AG09319 (cell line): ENCODE measurements around the gene PSMB5.

ENCODE experiments used
- DNase-seq: peaks from one replicate; pipeline ENCODE4 v3.0.0-alpha.2; 2010; ENCODE audit warnings: low read depth; ENCODE audit errors: extremely low read depth
- TF ChIP-seq, protein P1 (sequence below): IDR thresholded peaks from 2 replicates; pipeline ENCODE4 v1.5.1; 2011; ENCODE audit warnings: low read depth, mild to moderate bottlenecking, inconsistent platforms, low read length, moderate library complexity

The PSMB5 gene

DNA sequence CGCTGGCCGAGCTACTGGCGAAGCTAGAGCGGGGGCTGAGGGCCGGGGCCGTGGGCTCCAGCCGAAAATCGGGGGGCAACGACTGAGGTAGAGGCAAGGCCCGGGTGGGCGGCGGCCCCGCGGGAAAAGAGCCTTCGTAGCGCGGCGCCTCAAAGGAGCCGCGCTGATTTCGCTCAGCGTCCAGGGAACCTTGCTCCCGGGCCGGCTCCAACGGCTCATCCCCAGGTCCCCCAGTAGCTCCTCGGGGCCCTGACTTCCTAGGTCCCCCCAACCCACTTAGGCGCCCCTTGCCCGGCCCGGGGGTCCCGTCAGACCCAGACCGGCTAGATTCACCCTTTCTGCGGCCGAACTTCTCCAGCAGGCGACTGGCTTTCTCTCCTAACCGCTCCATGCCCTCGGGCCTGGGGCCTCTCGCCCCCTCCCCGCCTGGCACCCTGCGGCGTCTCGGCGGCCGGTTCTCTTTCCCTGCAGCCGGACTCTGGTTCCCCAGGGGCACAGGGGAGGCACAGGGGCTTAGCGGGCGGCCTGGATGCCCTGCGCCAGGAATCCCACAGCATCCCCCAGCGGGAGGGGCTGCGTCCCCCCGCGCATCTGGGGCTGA, 52.7 kb downstream of the PSMB5 start:
- DNase-seq, result no peak
- TF ChIP-seq, protein P1, sequence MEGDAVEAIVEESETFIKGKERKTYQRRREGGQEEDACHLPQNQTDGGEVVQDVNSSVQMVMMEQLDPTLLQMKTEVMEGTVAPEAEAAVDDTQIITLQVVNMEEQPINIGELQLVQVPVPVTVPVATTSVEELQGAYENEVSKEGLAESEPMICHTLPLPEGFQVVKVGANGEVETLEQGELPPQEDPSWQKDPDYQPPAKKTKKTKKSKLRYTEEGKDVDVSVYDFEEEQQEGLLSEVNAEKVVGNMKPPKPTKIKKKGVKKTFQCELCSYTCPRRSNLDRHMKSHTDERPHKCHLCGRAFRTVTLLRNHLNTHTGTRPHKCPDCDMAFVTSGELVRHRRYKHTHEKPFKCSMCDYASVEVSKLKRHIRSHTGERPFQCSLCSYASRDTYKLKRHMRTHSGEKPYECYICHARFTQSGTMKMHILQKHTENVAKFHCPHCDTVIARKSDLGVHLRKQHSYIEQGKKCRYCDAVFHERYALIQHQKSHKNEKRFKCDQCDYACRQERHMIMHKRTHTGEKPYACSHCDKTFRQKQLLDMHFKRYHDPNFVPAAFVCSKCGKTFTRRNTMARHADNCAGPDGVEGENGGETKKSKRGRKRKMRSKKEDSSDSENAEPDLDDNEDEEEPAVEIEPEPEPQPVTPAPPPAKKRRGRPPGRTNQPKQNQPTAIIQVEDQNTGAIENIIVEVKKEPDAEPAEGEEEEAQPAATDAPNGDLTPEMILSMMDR, result no peak

GRCh38 chr14:22981090-22981875, 53.4 kb downstream of the PSMB5 start:
- TF ChIP-seq, protein P1, result no peak
- DNase-seq, result no peak

DNA sequence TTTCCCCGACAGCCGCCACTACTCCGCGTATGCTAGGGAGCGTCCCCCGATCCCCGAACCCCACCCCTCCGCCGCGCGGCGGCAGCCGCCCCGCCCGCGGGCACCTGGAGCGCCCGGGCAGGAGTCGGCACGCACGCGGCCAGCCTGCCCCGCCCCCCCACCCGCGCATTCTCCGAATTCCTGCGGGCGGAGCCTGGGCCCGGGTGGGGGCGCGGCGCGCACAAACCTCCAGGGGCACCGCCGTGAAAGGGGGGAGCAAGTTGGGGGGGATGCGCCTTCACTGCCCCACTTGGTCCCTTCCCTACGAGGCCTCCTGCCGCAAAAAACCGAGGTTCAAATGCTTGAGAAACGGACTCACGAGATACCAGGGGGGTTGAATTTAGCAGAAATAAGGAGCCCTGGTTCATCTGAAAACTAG, 54.0 kb downstream of the PSMB5 start:
- TF ChIP-seq, protein P1, result no peak
- DNase-seq, result no peak

DNA sequence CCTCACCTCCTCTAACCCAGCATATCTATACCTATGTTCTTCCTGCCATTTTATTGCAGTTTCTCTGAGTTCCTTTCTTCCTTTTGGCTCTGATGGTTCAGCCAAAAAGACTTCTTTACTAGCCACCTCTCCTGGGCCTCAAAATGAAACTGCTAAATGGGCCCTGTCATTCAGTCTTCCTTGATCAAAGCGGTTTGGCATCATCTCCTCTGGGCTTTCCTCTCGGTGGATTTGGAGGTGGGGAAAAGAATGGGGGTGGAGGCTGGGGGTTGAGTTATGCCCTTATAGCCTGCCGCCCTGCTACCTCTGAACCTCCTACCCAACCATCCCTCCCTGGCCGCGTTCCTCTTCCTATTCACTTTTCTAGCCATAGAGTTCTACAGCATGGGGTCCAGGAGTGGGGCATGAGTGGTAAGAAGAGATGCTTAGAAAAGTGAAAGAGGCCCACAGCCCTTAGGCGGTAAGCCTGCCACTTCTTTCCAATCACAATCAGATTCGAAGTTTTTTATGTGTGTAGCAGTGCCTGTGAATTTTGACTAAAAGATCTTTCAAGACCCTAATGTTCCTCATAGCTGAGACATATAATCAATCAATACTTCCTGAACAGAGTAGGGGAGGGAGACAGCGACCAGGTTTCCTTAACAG, 54.8 kb downstream of the PSMB5 start:
- TF ChIP-seq, protein P1, result no peak
- DNase-seq, result no peak

GRCh38 chr14:22978981-22979671, 55.6 kb downstream of the PSMB5 start:
- DNase-seq, result no peak
- TF ChIP-seq, protein P1, result no peak

- DNase-seq, result no peak
- TF ChIP-seq, protein P1, result no peak
These were observed 56.2 kb downstream of the PSMB5 start for GRCh38 chr14:22978487-22978837.
